Sigmoid colon (tissue), 7 donors: ENCODE measurements around the gene CACNA1D. TPM values are rescaled to one million over a fixed set of nuclear protein-coding genes. Genes with fewer than 3 reads are reported as not detected.

Source experiments
- DNase-seq: peaks from one replicate; pipeline ENCODE4 v3.0.0-alpha.2; 2019
- H3K27ac ChIP-seq, 4 donors: fragments of 200-600 bp; sonication (generic); one replicate each; pipeline ENCODE4 v1.5.1; 2016 to 2019; ENCODE audit warnings: mild to moderate bottlenecking in 1 of 4
- H3K27me3 ChIP-seq, 3 donors: fragments of 200-600 bp; sonication (generic); one replicate each; pipeline ENCODE4 v1.5.1; 2019; ENCODE audit warnings: mild to moderate bottlenecking in 1 of 3
- H3K36me3 ChIP-seq, 4 donors: fragments of 200-600 bp; sonication (generic); one replicate each; pipeline ENCODE4 v1.5.1; 2016 to 2019
- H3K4me1 ChIP-seq, 4 donors: fragments of 200-600 bp; sonication (generic); one replicate each; pipeline ENCODE4 v1.5.1; 2017 to 2019
- H3K4me3 ChIP-seq, 4 donors: fragments of 200-600 bp; sonication (generic); one replicate each; pipeline ENCODE4 v1.5.1; 2017 to 2019; ENCODE audit warnings: mild to moderate bottlenecking in 2 of 4, moderate library complexity in 1 of 4
- H3K9me3 ChIP-seq, 4 donors: fragments of 200-600 bp in 3 of 4; sonication (generic) in 3 of 4; one replicate each; pipeline versions ENCODE4 v1.5.1 to v1.6.1; 2013 to 2019
- EP300 ChIP-seq, 4 donors: sonication (generic); formaldehyde crosslinking; IDR thresholded peaks; one replicate each; pipeline ENCODE4 v1.6.1; 2017; ENCODE audit warnings: antibody characterized with exemption in 4 of 4
- POLR2A ChIP-seq, 2 donors: fragments of 450-650 bp; IDR thresholded peaks; one replicate each; pipeline ENCODE4 v1.6.1; 2016; ENCODE audit warnings: antibody characterized with exemption in 2 of 2, mild to moderate bottlenecking in 2 of 2, moderate library complexity in 2 of 2
- POLR2AphosphoS5 ChIP-seq, 4 donors: sonication (generic); formaldehyde crosslinking; IDR thresholded peaks; one replicate each; pipeline ENCODE4 v1.6.1; 2017; ENCODE audit warnings: antibody characterized with exemption in 4 of 4
- WGBS, 2 donors: extraction: QIAGEN DNeasy Blood & Tissue Kit; methylation state at CpG; one replicate each; pipeline ENCODE4 v1.1.7; 2013; 5-methylcytosine and 5-hydroxymethylcytosine counted together
- intact Hi-C: fragments of 100-400 bp; cut with DNase I; formaldehyde crosslinking; loops from one replicate; pipeline ENCODE4 v1.15.1; 2023
- polyA plus RNA-seq, 3 donors: library from polyadenylated mRNA; stranded (reverse); fragments of 200-250 nt; gene quantifications; one replicate each; pipeline ENCODE4 v1.2.3, GENCODE V29; 2013
- total RNA-seq, 4 donors: library from RNA; depleted of rRNA; stranded (reverse); fragments of >200 nt; gene quantifications; one replicate each; pipeline ENCODE4 v1.1.0, GENCODE V29; 2016
- TF ChIP-seq, protein P1 (sequence below), 4 experiments: fragments of 450-650 bp in 3 of 4; fragments of 200-600 bp in 1 of 4; IDR thresholded peaks; one replicate each; pipeline ENCODE4 v1.5.1; 2016 to 2019; ENCODE audit warnings: antibody characterized with exemption in 4 of 4, mild to moderate bottlenecking in 3 of 4, moderate library complexity in 2 of 4
- donor health status: healthy with polysubstance abuse.
- donor health status: Bipolar disorder and iron deficiency.
- donor health status: healthy.

Gene CACNA1D
- total and polyA plus RNA-seq, 7 donors = 1.2 to 9.7 (median 4.8) TPM

DNA sequence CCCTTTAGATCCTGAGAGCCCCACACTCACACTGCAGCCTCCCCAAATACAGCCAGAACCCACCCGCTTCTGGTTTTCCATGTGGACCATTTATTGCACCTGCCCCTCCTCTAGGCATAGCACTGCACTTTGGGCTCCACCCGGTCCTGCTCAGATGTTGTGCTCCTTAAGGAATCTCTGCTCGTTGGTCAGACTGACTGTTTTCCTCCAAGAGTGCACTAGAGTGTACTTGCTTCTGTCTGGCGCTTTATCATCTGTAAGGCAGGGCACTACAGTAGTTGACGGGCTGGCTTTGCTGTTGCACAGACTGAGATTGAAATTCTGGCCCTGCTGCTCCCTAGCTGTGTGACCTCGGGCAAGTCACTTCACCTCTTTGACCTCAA, 124.1 kb downstream of the CACNA1D start:
- Histone ChIP-seq H3K27me3 (no peaks in the 10 kb centered on the region), H3K36me3 (no peaks in the 10 kb centered on the region), H3K4me1 (no peaks in the 10 kb centered on the region), H3K27ac (no peak overlapping the region), H3K9me3 (no peaks in the 10 kb centered on the region), H3K4me3 (no peak overlapping the region)
- TF ChIP-seq POLR2AphosphoS5 (IDR thresholded peaks at IDR 0.05) = no peak
- TF ChIP-seq EP300 (IDR thresholded peaks at IDR 0.05) = no peak
- WGBS, 2 donors = 30 to 66% methylated on average over 6 of the region's 6 CpGs
- DNase-seq = no peak
- intact Hi-C loops = no loop called here

GRCh38 chr3:53618936-53619335, 124.5 kb downstream of the CACNA1D start:
- no peaks in the 10 kb centered on the region for H3K36me3 ChIP-seq
- no peak for DNase-seq
- no peaks in the 10 kb centered on the region for H3K27me3 ChIP-seq
- H3K4me3 ChIP-seq = no peak overlapping the region
- TF ChIP-seq, protein P1, sequence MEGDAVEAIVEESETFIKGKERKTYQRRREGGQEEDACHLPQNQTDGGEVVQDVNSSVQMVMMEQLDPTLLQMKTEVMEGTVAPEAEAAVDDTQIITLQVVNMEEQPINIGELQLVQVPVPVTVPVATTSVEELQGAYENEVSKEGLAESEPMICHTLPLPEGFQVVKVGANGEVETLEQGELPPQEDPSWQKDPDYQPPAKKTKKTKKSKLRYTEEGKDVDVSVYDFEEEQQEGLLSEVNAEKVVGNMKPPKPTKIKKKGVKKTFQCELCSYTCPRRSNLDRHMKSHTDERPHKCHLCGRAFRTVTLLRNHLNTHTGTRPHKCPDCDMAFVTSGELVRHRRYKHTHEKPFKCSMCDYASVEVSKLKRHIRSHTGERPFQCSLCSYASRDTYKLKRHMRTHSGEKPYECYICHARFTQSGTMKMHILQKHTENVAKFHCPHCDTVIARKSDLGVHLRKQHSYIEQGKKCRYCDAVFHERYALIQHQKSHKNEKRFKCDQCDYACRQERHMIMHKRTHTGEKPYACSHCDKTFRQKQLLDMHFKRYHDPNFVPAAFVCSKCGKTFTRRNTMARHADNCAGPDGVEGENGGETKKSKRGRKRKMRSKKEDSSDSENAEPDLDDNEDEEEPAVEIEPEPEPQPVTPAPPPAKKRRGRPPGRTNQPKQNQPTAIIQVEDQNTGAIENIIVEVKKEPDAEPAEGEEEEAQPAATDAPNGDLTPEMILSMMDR (IDR thresholded peaks at IDR 0.05) = no peak
- no peak for TF ChIP-seq POLR2A (IDR thresholded peaks at IDR 0.05)
- no peak for TF ChIP-seq POLR2AphosphoS5 (IDR thresholded peaks at IDR 0.05)
- no peak for TF ChIP-seq EP300 (IDR thresholded peaks at IDR 0.05)
- H3K4me1 ChIP-seq = no peaks in the 10 kb centered on the region
- H3K27ac ChIP-seq = no peak overlapping the region
- intact Hi-C loops = no loop called here
- 22 to 60% methylated on average over 5 of the region's 5 CpGs for WGBS, 2 donors
- H3K9me3 ChIP-seq = no peaks in the 10 kb centered on the region

GRCh38 chr3:53624061-53624857, 129.8 kb downstream of the CACNA1D start:
- H3K4me3 ChIP-seq = no peak overlapping the region
- H3K4me1 ChIP-seq = peaks cover 0 to 9% (median 9%) of the 10 kb centered on the region in 4 donors
- TF ChIP-seq POLR2AphosphoS5 (IDR thresholded peaks at IDR 0.05) (no peak), EP300 (IDR thresholded peaks at IDR 0.05) (no peak), POLR2A (IDR thresholded peaks at IDR 0.05) (no peak)
- TF ChIP-seq, protein P1 (IDR thresholded peaks at IDR 0.05) = no peak
- DNase-seq = no peak
- 79 to 82% methylated on average over 10 of the region's 10 CpGs for WGBS, 2 donors
- no peaks in the 10 kb centered on the region for H3K27me3 ChIP-seq
- H3K27ac ChIP-seq = no peak overlapping the region
- no peaks in the 10 kb centered on the region for H3K36me3 ChIP-seq
- intact Hi-C loops = no loop called here
- H3K9me3 ChIP-seq = no peaks in the 10 kb centered on the region

DNA sequence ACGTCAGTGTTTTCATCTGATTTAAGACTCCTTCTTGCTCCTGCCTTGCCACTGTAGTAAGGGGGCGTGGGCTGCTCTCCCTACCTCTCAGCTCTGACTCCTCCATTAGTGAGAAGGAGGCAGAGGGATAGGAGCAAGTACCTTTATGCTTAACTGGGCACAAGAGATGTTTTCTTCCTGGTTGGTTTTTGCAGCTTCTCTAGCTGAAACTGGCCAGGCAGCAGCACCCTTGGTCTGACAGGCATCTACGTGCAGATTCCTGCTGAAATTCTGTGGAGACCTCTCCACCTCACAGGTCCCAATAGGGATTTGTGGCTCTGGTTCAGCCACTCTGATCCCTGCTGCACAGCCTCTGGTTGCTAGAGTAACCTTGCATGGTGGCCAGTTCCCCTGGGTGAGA, 132.5 kb downstream of the CACNA1D start:
- intact Hi-C loops = no loop called here
- Histone ChIP-seq H3K36me3 (no peaks in the 10 kb centered on the region), H3K27ac (no peak overlapping the region), H3K4me1 (peaks cover 0 to 14% (median 10%) of the 10 kb centered on the region in 4 donors), H3K4me3 (no peak overlapping the region), H3K9me3 (no peaks in the 10 kb centered on the region), H3K27me3 (no peaks in the 10 kb centered on the region)
- WGBS, 2 donors = 79 to 87% methylated on average over 3 of the region's 3 CpGs
- DNase-seq = no peak
- TF ChIP-seq POLR2A (IDR thresholded peaks at IDR 0.05) (no peak), POLR2AphosphoS5 (IDR thresholded peaks at IDR 0.05) (no peak), EP300 (IDR thresholded peaks at IDR 0.05) (no peak)
- TF ChIP-seq, protein P1 (IDR thresholded peaks at IDR 0.05) = no peak

GRCh38 chr3:53628536-53629401, 134.4 kb downstream of the CACNA1D start:
- H3K4me1 ChIP-seq = peaks cover 0 to 14% (median 10%) of the 10 kb centered on the region in 4 donors
- TF ChIP-seq, protein P1 (IDR thresholded peaks at IDR 0.05) = no peak
- TF ChIP-seq EP300 (IDR thresholded peaks at IDR 0.05) = no peak
- TF ChIP-seq POLR2AphosphoS5 (IDR thresholded peaks at IDR 0.05) = peak in 2 of 4 donors; percentile 17 to 51
- no peak for TF ChIP-seq POLR2A (IDR thresholded peaks at IDR 0.05)
- no peaks in the 10 kb centered on the region for H3K36me3 ChIP-seq
- DNase-seq = no peak
- peak overlapping the region in 2 of 4 donors; percentile 25 to 32 for H3K27ac ChIP-seq
- no peaks in the 10 kb centered on the region for H3K9me3 ChIP-seq
- whole genome bisulfite sequencing, 2 donors = 63 to 72% methylated on average over 10 of the region's 10 CpGs
- intact Hi-C loops = no loop called here
- H3K27me3 ChIP-seq = no peaks in the 10 kb centered on the region
- no peak overlapping the region for H3K4me3 ChIP-seq
